GM08714 (cell line): ENCODE measurements around the gene CUL1.

Experiments
- H3K4me3 ChIP-seq: fragments of 200-500 bp; sonication (Bioruptor generic); 2 replicates; pipeline ENCODE4 v1.5.1; 2014; ENCODE audit warnings: mild to moderate bottlenecking, low read length, inconsistent platforms
- ZNF274 ChIP-seq: IDR thresholded peaks from 2 replicates; pipeline ENCODE4 v1.6.1; 2012; ENCODE audit warnings: mild to moderate bottlenecking, low read depth, low read length

CUL1 gene

GRCh38 chr7:148838905-148839304, 140.2 kb downstream of the CUL1 start:
- no peak for TF ChIP-seq ZNF274
- no peak overlapping the region for H3K4me3 ChIP-seq

- no peak overlapping the region for H3K4me3 ChIP-seq
- TF ChIP-seq ZNF274 = no peak
Measured at GRCh38 chr7:148847815-148848734, 149.4 kb downstream of the CUL1 start.

DNA sequence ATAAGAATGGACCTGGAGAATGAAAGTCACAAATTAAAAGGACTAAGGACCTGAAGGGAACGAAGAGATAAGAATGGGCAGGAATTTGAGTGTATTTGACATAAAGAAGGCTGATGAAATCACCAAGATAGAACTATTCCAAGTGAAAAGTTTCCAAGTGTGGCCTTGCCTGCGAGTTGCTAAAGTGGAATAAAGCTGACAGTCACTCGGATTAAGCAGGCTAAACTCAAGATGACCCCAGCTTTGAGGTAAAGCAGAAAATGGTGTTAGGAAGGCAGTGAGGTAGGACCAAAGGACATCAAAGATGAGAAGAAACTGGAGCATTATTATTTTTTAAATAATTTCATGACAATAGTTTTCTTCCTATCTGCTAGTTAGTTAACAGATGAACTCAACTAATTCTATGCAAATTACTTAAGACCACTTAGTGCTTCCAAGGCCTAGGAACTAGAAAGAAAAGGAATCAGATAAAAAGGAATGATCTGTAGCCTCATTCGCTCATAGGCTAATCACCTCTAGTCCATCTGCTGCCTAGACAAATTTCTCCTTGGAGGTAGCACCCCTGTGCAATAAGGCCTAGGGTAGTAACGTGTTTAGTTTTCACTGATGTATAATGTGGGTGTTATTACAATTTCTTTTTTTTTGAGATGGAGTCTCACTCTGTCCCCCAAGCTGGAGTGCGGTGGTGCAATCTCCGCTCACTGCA, 150.8 kb downstream of the CUL1 start:
- TF ChIP-seq ZNF274 = no peak
- no peak overlapping the region for H3K4me3 ChIP-seq

DNA sequence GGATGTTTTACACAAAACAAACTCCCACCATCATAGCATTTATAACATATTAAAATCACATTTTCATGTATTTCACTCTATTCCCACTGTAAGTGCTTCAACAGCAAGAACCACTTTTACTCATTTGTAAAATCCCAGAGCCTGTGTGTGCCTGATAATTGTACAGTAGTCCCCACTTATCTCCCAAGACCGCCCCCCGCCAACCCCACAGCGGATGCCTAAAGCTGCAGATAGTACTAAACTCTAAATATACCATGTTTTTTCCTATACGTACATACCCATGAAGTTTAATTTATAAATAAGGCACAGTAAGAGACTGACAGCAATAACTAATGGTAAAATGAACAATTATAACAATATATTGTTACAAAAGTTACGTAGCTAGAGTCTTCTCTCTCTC, 151.9 kb downstream of the CUL1 start:
- no peak for TF ChIP-seq ZNF274

More for the DNA sequence above, 151.9 kb downstream of the CUL1 start:
- no peak overlapping the region for H3K4me3 ChIP-seq
